HG03378 (cell line): ENCODE data around the gene TF.

Experiments
- ATAC-seq: cut with Tn5 transposase; IDR thresholded peaks from one replicate; pipeline ENCODE4 v1.9.1; 2021; ENCODE audit warnings: mild to moderate bottlenecking, moderate library complexity; ENCODE audit not compliant: unreplicated experiment

Gene TF

DNA sequence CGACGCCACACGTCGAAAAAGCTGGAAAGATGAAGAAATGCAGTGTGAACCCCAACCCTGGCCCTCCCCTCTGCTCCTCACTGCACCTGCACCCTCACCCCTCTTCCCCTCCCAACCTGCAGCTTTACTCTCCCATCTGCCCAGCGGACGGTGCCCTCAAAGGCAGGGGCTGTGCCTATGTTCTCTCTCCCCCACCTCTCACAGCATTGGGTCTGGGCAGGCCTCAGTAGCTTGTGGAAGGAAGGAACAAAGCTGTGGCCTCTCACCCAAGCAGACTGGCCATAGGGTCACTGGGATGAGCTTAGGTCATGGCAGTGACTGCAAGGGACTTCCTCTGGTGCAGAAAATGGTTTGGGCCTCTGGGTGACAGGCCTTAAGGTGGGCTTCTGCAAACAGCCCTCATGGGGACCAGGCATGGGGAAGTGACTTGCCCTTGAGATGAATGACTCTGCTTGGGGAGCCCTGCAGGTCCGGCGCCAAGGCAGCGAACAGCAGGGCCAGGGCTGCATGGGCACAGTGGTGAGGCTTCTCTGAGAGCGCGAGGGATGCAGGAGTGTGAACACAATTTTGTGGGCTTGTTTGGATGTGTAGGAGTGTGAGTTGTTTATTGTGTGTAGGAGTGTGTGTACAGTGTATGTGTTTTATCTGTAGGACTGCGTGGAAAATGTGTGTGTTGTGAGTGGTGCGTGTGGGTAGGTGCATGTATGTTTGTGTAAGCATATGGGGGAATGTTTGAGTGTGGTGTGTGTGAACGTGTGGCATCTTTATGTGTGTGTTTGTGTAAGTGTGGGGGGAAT is 88.6 kb downstream of the TF start:
- ATAC-seq, result no peak

- no peak for ATAC-seq
Observed at GRCh38 chr3:133835418-133835743, 89.2 kb downstream of the TF start.

DNA sequence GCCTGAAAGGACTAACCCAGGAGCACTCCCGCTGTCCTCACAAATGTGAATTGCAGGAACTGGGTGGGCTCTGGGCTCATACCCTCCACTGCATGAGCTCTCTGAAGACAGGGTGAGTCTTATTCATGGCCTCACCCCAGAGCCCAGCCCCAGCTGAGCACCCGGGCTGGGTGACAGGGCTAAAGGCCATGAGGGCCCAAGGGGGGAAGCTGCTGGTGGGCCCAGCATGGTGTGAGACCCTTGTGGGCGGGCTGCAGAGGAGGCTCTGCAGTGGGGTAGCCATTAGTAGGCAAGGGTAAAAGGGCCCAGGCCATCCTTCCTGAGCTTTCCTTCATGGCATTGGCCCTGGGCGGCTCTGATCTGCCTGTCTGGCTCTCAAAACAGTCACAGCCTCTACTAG is 89.8 kb downstream of the TF start:
- no peak for ATAC-seq

DNA sequence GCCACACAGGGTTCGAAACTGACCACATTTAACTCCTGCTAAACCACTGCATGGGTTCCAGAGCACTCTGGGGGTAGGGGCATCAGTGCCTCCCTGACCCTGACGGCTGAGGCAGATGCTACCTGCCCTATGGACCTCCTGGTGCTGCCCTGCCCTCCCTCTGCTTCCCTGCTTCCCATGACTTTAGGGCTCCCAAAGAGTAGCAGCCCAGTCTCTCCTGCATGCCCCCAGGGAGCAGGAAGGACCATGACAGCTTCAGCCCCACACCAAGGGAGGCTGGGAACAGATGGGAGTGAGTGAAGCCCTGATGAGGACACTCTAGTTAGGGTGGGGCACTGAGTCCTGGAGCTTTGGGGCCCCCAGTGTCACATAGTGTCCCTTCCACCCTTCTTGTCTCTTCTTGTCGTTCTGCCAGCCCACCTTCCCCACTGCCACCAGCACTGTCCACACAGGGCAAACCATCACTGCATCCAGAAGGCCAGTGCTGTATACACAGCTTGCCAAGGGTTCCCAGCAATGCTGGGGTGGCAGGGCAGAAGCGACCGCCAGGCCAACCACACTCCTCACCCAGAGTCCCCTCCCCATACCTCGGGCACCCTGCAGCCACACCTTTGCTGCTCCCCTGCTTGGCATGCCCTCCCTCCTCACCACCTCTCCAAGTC is 90.4 kb downstream of the TF start:
- ATAC-seq, result no peak

GRCh38 chr3:133837487-133838295 is 91.5 kb downstream of the TF start:
- ATAC-seq, result no peak

- no peak for ATAC-seq
Observed at GRCh38 chr3:133838296-133838789, 92.2 kb downstream of the TF start.

DNA sequence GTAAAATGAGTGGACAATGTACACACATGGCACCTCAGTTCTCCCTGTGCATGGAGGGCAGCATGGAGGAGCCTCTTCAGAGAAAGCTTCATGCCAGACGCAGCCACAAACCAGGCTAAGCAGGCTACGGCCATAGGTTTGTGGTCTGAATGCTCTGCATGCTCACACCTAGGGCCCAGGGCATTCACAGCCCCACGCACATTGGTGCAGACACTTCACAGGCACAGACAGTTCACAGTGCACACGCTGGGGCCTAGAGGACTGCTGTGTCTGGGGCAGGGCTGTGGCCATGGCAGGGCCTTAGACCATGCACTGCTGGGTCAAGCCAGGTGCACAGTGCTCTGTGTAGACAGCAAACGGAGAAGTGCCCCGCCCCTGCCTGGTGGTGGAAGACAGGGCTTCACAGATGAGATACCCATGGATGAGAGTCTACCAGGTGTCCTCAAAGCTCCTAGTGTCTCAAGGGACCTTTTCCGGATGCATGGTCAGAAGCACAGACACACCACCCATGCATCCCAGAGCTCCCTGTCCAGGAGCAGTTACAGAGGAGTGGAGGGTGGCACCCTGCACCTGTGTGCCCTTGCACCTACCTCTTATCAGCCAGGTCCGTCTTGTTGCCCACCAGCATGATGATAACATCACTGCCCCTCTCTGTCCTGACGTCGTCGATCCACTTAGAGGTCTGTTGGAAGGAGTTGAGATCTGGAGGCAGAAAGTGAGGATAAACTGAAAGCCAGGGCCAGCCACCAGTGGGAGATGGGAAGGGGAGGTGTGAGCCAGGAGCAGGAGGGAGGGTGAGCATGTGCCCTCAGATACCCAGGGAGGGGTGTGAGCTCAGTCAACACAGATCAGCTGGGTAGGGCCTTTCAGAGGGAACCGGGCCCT is 93.0 kb downstream of the TF start:
- ATAC-seq, result no peak

- ATAC-seq, result no peak
Observed at GRCh38 chr3:133840055-133840737, 94.0 kb downstream of the TF start.

DNA sequence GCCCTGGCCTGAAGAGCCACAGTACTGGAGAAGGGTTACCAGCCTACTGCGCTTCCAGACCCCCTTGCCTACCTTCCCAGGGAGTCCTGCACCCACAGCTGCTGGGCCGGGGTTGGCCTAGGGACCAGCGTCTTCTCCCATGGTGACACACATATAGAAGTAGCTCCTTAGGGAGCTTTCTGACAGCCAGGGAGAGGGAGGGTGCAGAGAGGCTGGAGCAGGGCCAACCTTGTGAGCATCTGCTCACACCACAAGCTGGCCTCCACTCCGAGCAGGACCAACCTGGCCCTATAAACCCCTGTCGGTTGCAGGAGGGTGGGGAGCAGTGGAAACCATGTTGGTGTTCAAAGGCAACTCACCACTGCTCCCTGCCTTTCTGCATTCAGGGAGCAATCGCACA is 94.6 kb downstream of the TF start:
- ATAC-seq, result no peak

- no peak for ATAC-seq
Observed at GRCh38 chr3:133841196-133841595, 95.0 kb downstream of the TF start.

GRCh38 chr3:133842158-133842557 is 96.0 kb downstream of the TF start:
- ATAC-seq, result no peak

DNA sequence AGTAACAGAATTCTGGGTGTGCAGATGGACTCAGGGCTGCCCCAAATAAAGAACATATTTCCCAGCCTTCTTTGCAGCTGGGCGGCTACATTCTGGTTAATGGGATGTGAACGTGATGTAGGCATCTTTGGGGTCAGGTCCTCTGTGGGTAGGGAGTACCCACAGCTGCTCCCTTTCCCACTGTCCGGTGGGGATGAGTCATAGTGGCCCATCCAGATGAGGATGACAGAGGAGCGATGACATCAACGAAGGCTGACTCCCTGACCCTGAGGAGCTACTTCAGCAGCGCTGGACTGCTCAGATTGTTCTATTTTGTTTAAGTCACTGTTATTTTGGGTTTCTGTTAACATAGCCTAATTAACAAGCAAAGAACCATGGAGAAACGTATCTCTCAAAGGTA is 97.4 kb downstream of the TF start:
- no peak for ATAC-seq

GRCh38 chr3:133845127-133845526 is 98.9 kb downstream of the TF start:
- ATAC-seq, result no peak
